Stimulated activated CD4-positive, alpha-beta T cell treated with anti-CD3 and anti-CD28 coated beads, Interleukin-1b, Interleukin-23, amount 100 ng/mL, for 24 hours (primary cell): ENCODE data around the gene PYCR2.
"Not testable (repeated sequence)": the region's sequence is repeated elsewhere in the genome, so short reads cannot be mapped to it uniquely, and the experiment has no call there.

Experiments
- DNase-seq, 4 experiments: peaks; one replicate each; pipeline ENCODE4 v3.0.0-alpha.2; 2020; ENCODE audit warnings: low read depth in 4 of 4, low spot score in 1 of 4

PYCR2 gene

DNA sequence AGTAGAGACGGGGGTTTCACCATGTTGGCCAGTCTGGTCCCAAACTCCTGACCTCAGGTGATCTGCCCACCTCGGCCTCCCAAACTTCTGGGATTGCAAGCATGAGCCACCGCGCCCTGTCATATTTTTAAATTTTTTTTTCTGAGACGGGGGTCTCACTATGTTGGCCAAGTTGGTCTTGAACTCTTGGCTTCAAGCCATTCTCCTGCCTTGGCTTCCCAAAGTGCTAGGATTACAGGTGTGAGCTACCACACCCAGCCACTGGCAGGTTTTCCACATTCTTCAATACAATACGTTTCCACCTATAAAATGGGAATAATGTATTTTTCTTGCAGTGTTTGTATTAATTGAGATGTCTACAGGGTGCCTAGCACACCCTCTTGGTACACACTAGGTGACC lies 31.7 kb downstream of the PYCR2 start:
- DNase-seq = no peak

DNA sequence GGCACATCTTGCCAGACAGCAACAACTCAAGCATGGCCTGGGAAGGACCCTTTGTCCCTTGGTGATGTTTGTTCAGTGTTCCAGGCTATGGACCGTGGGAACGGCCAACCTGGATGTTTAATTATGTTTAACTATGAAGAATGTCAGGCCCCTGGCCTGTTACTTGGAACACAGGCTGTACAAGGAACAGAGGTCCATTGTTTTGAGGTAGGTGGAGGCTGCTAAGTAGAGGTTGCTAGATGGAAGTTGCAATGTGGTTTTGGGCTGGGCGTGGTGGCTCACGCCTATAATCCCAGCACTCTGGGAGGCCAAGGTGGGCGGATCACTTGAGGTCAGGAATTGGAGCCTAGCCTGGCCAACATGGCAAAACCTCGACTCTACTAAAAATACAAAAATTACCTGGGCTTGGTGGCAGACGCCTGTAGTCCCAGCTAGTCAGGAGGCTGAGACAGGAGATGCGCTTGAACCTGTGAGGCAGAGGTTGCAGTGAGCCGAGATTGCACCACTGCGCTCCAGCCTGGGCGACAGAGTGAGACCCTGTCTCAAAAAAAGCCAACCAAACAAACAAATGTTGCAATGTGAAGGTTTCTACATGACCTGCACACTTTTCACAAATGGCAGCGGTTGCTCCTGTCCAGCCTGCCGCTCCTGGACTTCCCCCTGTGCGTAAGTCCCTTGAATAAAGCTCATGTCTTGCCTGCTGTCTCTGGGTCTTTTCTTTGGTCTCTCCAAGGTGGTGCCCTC lies 32.6 kb downstream of the PYCR2 start:
- DNase-seq = no peak

DNA sequence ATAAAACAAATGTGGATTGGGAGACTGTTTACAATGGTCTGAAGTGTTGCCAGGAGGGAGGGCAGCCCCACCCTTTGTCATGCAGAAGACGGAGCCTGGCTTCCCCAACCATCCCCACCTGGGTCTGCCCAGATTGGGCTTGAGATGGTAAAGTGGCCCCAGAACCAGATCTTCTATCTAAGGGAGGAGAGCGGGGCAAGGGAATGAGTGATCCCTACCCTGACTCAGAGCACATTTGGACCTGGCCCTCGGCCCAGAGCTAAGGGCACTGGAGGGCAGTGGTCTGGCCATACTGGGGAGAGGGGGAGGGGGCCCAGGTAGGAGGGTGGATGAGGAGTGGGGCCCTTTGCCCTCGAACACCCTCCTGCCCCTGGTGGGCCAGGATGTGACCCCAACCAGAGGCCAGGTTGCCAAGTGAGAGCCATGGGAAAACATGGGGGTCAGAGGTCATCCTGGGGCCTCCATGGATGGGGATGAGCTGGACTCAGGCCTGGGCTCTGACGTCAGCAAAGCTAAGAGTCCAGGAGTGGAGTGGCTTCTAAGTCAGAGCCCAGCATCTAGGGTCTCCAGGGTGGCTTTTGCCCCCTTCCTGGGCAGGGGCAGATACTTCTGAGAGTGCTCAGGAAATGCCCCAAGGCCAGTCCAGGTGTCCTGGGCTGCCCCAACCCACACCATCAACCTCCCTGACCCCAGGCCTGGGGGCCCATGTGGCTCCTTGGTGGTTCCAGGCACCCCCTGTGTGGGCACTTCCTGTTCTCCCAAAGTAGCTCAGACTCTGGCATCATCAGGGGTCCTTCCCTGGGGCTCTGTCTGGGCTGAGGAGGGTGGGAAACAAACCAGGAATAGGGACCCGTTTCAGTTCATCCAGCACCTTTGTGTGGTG lies 33.5 kb downstream of the PYCR2 start:
- DNase-seq = no peak

DNA sequence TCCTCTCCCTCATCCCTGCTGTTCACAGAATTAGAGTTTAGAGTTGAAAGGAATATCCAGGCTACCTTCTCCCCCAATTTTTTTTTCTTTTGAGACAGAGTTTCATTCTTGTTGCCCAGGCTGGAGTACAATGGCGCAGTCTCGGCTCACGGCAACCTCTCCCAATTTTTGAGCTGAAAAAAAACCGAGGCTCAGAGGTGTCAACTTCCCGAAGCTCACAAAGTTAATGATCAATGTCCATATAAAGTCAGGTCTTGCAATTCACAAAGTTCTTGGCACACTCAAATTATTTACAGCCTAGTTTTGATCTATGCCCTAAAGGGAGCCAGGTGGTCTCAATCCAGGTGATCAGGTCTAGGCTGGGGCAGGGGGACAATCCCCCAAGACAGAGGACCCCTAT lies 34.3 kb downstream of the PYCR2 start:
- no peak for DNase-seq

DNA sequence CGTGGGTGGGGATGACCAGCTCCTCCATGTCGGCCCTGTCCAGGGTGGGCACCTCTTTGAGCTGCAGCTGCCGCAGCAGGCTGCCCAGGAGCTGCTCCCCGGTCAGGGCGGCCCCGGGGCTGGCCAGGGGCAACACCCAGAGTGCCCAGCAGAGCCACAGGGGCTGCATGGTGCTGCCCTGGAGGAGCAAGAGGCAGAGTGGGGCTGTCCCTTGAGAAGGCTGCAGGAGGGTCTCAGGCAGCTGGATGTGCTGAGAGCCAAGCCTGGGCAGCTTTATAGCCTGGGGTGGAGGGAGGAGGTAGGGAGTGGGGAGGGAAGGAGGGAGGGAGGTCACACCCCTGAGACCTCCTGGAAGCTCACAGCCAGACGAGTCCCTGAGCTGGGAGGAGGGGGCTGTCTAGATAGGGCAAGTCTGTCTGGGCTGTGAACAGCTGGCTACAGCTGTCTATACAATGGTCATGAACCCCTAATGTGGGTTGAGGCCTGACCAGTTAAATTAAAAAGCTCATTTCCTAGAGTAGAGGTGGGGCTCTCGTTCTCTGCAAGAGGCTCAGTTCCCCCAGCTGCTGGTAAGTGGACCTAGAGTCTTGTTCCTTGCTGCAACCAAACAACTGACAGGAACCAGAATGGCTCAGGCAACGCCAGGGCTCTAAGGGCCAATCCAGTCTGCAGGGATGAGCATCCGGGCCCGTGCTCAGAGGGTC lies 35.0 kb downstream of the PYCR2 start, which contains the start of gene LEFTY1:
LEFTY1 (minus strand) TSS at position 249 of the 704 bp plus-strand sequence; CDS start at position 169, 80 bp downstream.
- no peak for DNase-seq

DNA sequence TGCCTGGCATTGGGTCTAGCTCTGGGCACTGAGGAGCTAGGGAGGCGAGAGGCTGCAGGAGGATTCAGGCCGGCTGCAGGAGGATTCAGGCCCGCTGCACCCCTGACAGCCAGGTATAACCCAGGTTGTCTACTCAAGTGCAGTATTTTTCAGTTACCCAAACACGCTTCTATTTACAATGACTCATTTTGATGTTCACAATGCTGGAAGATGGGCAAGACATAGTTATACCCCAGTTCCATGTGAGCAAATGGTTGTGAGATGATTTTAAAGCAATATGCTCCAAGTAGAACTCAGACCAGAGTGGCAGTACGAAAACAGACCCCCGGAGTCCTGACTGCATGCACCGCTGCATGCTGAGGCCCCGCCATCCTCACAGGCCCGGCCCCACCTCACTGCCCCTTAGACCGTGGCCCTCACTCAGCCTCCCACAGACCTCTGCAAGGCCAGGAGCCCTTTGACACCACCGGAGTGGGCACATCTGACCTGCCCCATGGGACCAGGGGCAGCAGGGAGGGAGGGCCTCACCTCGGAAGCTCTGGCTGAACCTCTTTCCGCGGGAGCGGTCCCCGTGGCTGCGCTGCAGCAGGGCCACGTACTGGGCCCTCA lies 35.7 kb downstream of the PYCR2 start:
- no peak for DNase-seq

DNA sequence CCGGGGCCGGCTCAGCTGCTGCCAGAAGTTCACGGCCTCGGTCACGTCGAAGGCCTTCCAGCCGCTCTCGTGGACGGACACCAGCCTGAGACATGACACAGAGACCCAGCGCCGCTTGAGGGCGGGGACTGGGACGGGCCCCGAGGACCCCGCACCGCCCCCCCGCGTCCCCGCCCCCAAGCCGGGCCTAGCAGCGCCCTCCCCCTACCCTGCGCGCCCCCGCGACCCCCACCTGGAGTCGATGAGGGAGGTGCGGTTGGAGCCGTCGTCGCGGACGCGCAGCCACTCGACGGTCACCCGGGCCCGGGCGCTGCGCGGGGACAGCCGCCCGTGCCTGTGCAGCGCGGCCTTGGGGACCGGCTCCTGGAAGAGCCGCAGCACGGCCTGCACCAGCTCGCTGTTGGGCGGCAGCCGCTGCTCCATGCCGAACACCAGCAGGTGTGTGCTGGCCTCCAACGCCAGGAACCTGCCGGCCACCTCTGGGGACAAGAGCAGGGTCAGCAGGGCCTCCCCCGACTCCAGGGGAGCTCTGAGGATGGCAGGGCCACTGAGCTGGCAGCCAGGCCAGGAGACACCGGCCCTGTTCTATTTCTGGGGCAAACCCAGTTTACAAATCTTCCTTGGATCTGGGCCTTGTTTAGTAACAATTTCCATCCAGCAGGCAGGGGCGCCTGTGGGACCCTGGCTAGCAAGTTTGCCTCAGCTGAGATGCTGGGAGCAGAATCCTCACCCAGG lies 36.3 kb downstream of the PYCR2 start:
- not testable (repeated sequence) for DNase-seq

DNA sequence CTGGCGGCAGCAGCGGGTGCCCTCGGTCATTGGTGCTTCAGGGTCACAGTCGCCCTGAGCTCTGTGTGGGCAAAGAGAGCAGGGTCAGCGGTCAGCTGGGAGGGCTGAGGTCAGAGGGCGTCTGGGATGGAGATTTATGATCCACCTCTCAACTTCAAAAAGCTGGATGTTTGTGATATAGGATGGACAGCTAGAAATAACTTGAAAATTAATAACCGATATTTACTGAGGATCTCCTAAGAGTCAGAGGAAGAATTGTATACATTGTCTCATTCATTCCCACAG lies 37.1 kb downstream of the PYCR2 start:
- no peak for DNase-seq

DNA sequence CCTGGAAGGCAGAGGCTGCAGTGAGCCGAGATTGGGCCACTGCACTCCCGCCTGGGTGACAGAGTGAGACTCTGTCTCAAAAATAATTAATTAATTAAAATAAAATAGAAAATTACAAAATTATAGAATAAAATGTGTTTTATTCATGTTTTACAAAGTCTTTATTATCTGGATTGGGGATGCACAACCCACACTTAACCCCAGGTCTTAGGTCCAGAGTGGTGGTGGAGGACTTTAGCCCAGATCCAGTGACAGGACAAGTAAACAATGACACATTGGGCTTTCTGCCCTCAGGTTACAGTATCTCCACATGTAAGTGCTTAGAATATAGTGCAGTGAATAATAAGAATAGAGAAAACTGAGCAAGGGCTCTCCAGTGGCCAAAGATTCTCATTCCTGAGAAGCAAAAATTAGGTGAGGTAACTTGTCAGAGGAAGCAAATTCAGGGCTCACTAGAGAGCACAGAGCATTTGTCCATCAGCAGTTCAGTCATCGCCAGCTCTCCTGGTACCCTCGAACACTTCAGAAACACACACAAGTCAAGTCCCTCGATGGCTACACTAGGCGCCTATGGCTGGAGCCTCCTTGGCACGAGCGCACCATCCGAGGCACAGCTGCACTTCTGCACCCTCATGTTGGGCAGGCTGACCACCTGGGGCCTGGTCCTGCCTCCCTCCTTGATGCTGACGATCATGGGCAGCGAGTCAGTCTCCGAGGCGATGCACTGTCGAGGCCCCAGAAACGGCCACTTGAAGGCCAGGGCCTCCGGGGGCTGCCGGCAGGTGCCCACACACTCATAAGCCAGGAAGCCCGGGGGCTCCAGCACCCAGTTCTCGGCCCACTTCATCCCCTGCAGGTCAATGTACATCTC lies 37.7 kb downstream of the PYCR2 start:
- DNase-seq = no peak

DNA sequence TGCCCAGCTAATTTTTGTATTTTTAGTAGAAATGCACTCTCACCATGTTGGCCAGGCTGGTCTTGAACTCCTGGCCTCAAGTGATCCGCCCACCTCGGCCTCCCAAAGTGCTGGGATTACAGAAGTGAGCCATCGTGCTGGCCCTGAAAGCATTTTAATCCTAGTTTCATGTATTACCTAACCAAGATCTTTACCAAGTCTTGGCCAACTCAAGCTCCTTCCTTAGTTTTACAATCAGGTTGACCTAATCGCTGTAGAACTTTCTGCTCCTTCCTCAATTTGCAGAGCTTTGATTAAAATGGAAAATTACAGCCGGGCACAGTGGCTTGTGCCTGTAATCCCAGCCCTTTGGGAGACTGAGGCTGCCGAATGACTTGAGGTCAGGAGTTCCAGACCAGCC lies 38.7 kb downstream of the PYCR2 start:
- DNase-seq = no peak

DNA sequence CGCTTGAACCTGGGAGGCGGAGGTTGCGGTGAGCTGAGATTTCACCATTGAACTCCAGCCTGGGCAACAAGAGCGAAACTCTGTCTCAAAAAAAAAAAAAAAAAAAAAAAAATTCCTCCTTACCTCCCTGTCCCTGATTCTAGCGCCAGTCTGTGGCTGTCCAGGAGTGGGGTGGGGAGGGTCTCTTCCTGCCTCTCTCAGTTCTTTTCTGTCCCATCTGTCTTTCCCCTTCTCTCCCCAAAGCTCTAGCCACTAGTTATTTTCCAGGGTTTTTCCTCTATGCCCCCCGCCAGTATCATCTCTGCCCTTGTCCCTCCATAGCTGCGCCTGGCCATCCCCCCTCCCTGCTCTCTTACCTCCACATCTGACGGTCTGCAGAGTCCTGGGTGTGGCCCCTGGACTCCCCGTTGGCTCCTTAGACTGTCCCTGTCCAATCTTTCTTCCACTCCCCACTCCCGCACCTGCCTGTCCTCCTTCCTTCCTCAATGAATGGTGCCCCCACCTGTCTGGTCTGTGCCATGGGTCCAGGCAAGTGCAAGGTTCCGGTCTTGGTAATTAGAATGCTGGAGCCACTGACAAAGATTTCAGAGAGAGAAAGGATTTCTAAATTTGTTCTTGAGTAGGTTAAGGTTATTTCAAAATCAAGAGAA lies 40.3 kb downstream of the PYCR2 start:
- no peak for DNase-seq

DNA sequence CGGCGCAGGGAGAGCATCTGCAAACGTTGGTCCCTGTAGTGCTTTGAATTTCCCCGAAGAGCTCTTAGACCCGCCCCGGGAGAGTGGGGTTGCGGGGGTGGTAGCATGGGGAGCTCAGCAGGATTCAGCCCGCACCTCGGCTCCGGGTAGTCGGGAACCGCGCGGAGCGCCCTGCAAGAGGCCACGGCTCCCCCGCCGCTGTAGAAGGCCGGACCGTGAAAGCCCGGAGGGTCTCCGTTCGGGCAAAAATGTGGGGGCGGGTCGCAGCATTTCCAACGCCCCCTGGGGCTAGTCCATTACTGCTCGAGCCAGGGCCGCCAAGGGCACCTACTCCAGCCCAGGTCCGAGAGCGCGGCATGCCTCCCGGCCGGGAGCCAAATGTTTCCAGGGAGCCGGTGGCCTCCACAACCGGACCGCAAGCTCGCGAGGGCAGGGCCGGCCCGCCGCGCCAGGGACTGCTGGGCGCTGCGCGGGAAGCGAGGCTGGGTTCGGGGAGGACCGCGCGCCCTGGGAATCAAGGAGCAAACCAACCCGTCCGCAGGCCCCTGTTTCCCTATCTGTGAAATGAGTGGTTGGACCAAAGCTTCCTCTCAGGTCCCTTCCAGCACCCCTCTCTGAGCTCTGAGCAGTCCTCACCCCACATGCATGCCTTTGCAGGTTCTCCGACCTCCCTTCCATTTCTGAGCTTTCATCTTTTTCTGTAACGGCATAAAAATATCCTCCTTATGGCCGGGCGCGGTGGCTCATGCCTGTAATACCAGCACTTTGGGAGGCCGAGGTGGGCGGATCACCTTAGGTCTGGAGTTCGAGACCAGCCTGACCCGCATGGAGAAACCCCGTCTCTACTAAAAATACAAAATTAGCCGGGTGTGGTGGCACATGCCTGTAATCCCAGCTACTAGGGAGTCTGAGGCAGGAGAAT lies 41.1 kb downstream of the PYCR2 start:
- DNase-seq = peak in 1 of 4 experiments; percentile 27

DNA sequence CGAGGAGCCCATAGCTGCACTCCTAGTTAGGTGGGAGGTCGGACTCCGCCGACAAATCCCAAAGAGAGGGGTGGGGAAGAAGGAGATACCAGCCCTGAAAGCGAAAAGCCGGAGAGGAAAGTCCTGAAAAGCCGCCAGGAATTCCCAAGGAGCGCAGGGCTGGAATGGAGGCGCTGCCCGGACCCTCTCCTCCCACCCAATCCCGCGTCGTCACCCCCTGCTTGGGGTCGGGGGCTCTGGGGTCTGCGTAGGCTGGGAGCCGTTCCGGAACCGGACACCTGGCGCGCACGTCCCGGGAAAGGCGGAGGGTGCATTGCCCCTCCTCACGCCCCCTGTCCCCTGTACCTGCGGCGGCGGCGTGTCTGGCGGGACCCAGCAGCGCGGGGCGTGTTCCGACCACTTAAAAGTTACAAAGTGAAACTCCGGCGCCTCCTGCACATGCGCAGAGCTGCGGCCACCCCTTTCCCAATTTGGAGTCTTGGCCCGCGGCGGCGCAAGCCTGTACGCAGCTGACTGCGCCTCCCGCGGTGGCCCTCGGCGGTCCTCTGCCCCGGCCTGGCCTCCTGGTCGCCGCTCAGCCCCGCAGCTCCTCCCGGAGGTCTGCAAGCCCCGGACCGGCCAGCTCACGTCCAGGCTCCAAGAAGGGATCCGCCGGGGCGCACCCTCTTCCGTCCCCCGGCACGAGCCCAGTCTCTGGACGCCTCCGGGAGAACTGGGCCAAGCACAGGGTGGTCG lies 41.9 kb downstream of the PYCR2 start, which contains the start of gene TMEM63A:
TMEM63A (minus strand) TSS at position 422 of the 735 bp plus-strand sequence. CDS start 4,800 bp downstream, outside the sequence.
- DNase-seq = peak; percentile 62 to 82 (median 74)

DNA sequence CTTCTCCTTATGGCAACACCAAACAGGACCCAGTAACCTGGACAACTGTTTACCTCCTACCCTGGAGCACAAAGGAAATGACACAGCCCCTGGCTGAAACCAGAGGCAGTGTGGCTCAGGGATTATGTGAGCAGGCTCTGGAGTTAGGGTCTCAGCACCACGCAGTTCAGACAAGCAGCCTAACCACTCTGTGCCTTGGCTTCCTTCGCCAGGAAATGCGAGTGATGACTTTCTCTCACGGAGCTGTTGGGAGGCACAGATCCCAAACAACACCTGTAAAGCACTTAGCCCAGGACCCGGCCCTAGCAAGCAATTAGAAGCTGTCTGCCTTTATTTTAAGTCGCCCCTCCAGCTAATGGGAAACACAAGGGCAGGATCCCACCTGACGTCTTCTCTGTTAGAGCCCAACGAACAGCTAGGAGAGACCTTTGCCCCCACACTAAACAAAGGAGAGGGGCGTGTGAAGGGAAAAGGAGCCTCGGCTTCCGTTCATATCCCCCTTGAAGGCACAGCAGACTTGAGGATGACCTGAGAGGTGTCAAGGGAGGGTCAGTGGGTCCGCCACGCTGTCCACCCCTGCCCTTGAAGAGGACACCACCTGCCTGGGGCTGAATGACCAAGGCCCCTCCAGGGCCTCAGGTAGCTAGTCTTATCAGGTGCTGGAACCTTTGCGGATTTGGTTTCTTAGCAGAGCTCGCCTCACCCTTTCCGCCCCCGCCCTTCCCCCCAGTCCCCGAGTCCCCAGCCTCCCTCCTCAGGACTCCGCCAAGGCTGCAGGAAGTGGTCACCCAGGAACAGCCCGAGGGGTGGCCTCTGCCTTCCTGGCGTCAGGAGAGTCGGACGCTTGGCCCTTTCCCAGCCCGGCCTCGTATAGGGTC lies 42.7 kb downstream of the PYCR2 start:
- no peak for DNase-seq

DNA sequence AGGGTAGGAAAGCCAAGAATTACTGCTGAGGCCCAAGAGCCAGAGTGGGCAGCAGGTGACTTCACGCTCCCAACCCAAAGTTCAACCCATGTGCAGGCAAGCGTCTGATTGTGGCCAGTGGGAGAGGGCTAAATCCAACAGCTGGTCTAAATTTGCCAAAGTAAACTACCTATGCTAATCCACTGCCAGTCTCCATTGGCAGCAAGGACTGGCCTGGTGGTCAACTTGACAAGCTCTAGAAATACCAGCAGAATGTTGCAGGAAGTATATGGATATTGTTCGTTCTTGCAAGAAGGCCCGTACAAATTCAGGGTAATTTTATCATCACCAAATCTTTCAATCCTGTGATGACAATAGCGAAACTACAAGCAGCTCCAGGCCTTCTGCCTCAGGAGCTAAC lies 43.4 kb downstream of the PYCR2 start:
- DNase-seq = no peak

DNA sequence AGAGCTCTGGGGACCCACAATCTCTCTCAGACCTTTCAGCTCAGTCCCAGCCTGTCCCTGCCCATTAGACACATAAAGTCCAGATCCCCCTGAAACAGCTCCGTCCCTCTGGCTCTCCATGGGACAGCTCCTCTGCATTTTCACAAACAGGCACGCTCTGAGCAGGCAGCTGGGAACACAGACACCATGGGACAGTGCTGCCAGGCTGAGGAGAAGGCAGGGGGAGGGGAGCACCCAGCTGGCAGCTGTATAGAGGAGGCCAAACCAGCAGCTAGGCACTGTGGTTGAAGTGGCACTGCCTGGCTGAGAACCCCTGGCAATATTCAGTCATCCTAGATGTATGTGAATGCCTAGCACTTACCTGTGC lies 43.8 kb downstream of the PYCR2 start:
- DNase-seq = no peak
